ENCODE results near the gene HERC4. TPM values are rescaled to one million over a fixed set of nuclear protein-coding genes. Genes with fewer than 3 reads are reported as not detected.
A peak's percentile ranks its signal among the peaks of the same experiment; 100 is the strongest.
"Not testable (repeated sequence)": the region's sequence is repeated elsewhere in the genome, so short reads cannot be mapped to it uniquely, and the experiment has no call there.

HERC4 gene
- total RNA-seq, 1 donor from 2014 or later = 42.5 TPM

DNA sequence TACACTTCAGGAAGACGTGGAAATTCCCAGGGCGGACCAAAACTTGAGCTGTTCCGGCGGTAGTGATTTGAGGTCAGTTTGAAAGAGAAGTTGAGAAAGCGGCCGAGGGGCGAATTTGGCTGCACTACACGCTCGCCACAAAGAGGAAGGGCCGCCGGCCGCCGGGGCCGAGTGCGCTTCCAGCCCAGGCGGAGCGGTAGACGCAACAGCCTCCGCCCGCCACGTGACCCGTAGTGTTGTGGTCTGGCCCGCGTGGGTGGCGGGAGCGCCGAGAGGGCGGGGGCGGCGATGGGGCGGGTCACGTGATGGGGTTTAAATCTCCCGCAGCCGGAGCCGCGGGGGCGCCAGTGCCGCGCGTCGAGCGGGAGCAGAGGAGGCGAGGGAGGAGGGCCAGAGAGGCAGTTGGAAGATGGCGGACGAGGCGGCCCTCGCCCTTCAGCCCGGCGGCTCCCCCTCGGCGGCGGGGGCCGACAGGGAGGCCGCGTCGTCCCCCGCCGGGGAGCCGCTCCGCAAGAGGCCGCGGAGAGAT lies 190.7 kb downstream of the HERC4 start, which contains the start of gene SIRT1:
Gene SIRT1, plus strand, starts transcription at position 344 of the 529 bp plus-strand sequence. Its CDS starts 66 bp downstream, at position 410.
- peak; percentile 83 for DNase-seq (ENCODE audit: low read depth, low spot score)

DNA sequence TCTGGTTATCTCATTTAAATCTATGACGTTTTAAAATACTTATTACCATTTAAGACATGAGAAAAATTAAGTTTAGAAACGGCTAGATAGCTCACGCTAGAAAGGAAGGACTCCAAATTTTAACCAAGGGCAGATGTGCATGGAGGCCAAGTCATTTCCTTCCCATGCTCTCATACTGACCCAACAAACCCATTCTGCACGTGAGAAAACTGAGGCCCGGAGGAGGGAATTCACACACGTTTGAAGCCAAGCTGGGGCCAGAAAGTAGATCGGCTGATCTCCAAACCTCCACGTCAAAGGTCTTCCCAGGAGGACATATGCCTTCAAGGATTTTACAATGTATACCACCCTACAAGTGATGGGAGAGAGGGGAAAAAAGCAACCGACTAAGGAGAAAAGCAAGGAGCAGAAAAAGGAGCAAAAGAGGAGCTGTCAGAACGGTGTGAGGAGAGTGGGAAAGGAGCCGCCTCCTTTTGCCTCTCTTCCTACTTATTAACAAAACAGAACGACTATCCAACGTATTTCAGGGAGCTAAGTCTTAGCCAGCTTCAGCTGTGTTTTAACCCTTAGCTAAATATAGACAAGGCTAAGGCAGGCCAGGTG lies 191.3 kb downstream of the HERC4 start:
- DNase-seq (ENCODE audit: low read depth, low spot score) = peak; percentile 2

DNA sequence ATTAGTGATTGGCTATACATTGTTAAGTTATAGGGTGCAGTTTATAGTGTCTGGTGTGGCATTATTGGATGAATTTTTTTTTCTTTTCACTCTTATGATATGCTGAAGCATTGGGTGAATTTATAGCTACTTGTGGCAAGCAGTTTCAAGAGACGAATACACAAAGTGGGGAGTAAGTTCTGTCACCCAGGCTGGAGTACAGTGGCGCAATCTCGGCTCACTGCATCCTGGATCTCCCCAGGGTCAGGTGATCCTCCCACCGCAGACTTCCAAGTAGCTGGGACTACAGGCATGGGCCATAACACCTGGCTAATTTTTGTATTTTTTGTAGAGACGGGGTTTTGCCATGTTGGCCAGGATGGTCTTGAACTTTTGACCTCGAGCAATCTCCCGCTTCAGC lies 196.9 kb downstream of the HERC4 start:
- DNase-seq (ENCODE audit: low read depth, low spot score) = no peak

GRCh38 chr10:67877421-67877820 lies 197.7 kb downstream of the HERC4 start:
- DNase-seq (ENCODE audit: low read depth, low spot score) = not testable (repeated sequence)

- DNase-seq (ENCODE audit: low read depth, low spot score) = no peak
Measured at GRCh38 chr10:67875340-67876238, 199.5 kb downstream of the HERC4 start.

Other genes starting within 250 kb of the HERC4 start
- 0.13 and 0.39 TPM in 2 replicates for gene DNAJC12, start 237.1 kb downstream of the HERC4 start, total RNA-seq
- 8.5 and 11.2 TPM in 2 replicates for gene SIRT1, start 190.6 kb downstream of the HERC4 start, total RNA-seq
- gene MYPN, start 34.2 kb upstream of the HERC4 start, total RNA-seq = under 0.01 and 0.14 TPM in 2 replicates
- gene ATOH7, start 156.8 kb upstream of the HERC4 start, total RNA-seq = not detected in 2 replicates